Right cardiac atrium (tissue), 5 donors: ENCODE data around the gene TPP2. TPM values are rescaled to one million over a fixed set of nuclear protein-coding genes. Genes with fewer than 3 reads are reported as not detected.

Experiments used
- ATAC-seq, 2 donors: fragments of 200-7000 bp; cut with Tn5 transposase; one replicate each; pipeline versions ENCODE4 v1.8.0 to v1.9.1; 2020; ENCODE audit warnings: moderate library complexity in 2 of 2, mild to moderate bottlenecking in 1 of 2
- DNase-seq, 3 donors: peaks; one replicate each; pipeline ENCODE4 v3.0.0-alpha.2; 2020
- H3K27ac ChIP-seq: one replicate; pipeline ENCODE4 v1.5.1; 2013; ENCODE audit warnings: mild to moderate bottlenecking, low read length, control low read depth, moderate library complexity
- H3K27me3 ChIP-seq: one replicate; pipeline ENCODE4 v1.6.1; 2013; ENCODE audit not compliant: control insufficient read depth, insufficient read depth
- H3K4me1 ChIP-seq: one replicate; pipeline ENCODE4 v1.6.1; 2013; ENCODE audit warnings: low read length; ENCODE audit not compliant: control insufficient read depth, insufficient read depth
- H3K4me3 ChIP-seq: one replicate; pipeline ENCODE4 v1.5.1; 2013; ENCODE audit warnings: low read length, control low read depth
- H3K9me3 ChIP-seq: one replicate; pipeline ENCODE4 v1.6.1; 2013; ENCODE audit warnings: low read length; ENCODE audit not compliant: control insufficient read depth
- WGBS: extraction: QIAGEN DNeasy Blood & Tissue Kit; methylation state at CpG from one replicate; pipeline ENCODE4 v1.1.7; 2013; 5-methylcytosine and 5-hydroxymethylcytosine counted together
- intact Hi-C, 4 donors: fragments of 100-400 bp; cut with DNase I; formaldehyde crosslinking; loops; one replicate each; pipeline versions ENCODE4 v1.11.0 to v1.14.0; 2022 to 2023
- polyA plus RNA-seq: library from polyadenylated mRNA; stranded (reverse); fragments of 200-250 nt; gene quantifications from one replicate; pipeline ENCODE4 v1.2.3, GENCODE V29; 2013
- total RNA-seq, 4 donors: library from RNA; stranded (reverse); fragmentation: NEBNext Ultra II Directional; extraction: Animal tissue kit (Norgen Biotek cat#: 25700); gene quantifications; one replicate each; pipeline ENCODE4 v1.2.1, GENCODE V29; 2021
- donor health status: healthy with polysubstance abuse.
- donor health status: DM: no; HTN: yes; CAD: no.
- donor health status: DM: no; HTN: no; CAD: no.
- donor health status: DM: no; HTN: yes; CAD: no; lungs with severe emphysema.
- donor health status: DM: yes; HTN: yes; CAD: no.

Gene TPP2
- total and polyA plus RNA-seq, 5 donors = 22.4 to 35.1 (median 32.2) TPM

GRCh38 chr13:102626928-102627327, 30.1 kb downstream of the TPP2 start:
- WGBS = 54% methylated on average over 1 of the region's 1 CpG
- no peak for DNase-seq
- Histone ChIP-seq H3K4me1 (no peaks in the 10 kb centered on the region), H3K9me3 (no peaks in the 10 kb centered on the region), H3K4me3 (no peak overlapping the region), H3K27ac (no peak overlapping the region), H3K27me3 (no peaks in the 10 kb centered on the region)
- intact Hi-C loops = no loop called here
- ATAC-seq = no peak

GRCh38 chr13:102628559-102628958, 31.8 kb downstream of the TPP2 start:
- WGBS = 79% methylated on average over 4 of the region's 4 CpGs
- intact Hi-C loops = no loop called here
- no peak for ATAC-seq
- Histone ChIP-seq H3K27me3 (no peaks in the 10 kb centered on the region), H3K4me1 (no peaks in the 10 kb centered on the region), H3K27ac (no peak overlapping the region), H3K9me3 (no peaks in the 10 kb centered on the region), H3K4me3 (no peak overlapping the region)
- no peak for DNase-seq

DNA sequence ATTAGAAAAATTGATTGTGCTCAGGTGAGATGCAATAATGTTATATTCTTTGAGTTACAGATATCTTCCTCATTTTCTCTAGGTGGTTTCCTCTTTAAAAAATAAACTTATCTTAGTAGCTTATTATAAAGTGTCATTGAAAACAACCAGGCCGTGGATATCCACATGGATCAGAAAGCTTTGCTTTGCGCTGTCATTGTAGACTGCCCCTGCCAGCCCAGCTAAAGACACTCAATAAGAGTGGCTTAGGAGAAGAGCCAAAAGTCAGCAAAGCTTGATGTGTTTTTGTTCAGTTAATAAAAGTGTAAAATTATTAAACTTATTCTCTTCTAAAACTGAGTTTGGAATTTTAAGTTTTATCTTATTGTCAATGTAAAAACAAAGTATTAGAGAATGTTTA, 34.4 kb downstream of the TPP2 start:
- Histone ChIP-seq H3K4me3 (no peak overlapping the region), H3K27ac (no peak overlapping the region), H3K27me3 (no peaks in the 10 kb centered on the region), H3K4me1 (no peaks in the 10 kb centered on the region), H3K9me3 (no peaks in the 10 kb centered on the region)
- 75% methylated on average over 2 of the region's 2 CpGs for WGBS
- intact Hi-C loops = no loop called here
- no peak for DNase-seq
- no peak for ATAC-seq

- Histone ChIP-seq H3K27ac (no peak overlapping the region), H3K27me3 (no peaks in the 10 kb centered on the region), H3K4me3 (no peak overlapping the region), H3K9me3 (no peaks in the 10 kb centered on the region), H3K4me1 (peaks cover 2% of the 10 kb centered on the region)
- ATAC-seq (peak in 1 of 2 donors; percentile 73), DNase-seq (no peak)
- intact Hi-C loops = no loop called here
- 63% methylated on average over 3 of the region's 3 CpGs for WGBS
Observed at GRCh38 chr13:102638741-102639140, 42.0 kb downstream of the TPP2 start.

GRCh38 chr13:102642029-102642428, 45.2 kb downstream of the TPP2 start:
- no peak overlapping the region for H3K27ac ChIP-seq
- no peaks in the 10 kb centered on the region for H3K27me3 ChIP-seq
- WGBS = 44% methylated on average over 4 of the region's 4 CpGs
- no peak for ATAC-seq
- intact Hi-C loops = no loop called here
- no peak overlapping the region for H3K4me3 ChIP-seq
- no peaks in the 10 kb centered on the region for H3K9me3 ChIP-seq
- H3K4me1 ChIP-seq = peaks cover 2% of the 10 kb centered on the region
- DNase-seq = no peak

- H3K9me3 ChIP-seq = no peaks in the 10 kb centered on the region
- no peaks in the 10 kb centered on the region for H3K27me3 ChIP-seq
- DNase-seq = peak; percentile 49 to 76 (median 72)
- no peak overlapping the region for H3K4me3 ChIP-seq
- peaks cover 2% of the 10 kb centered on the region for H3K4me1 ChIP-seq
- H3K27ac ChIP-seq = no peak overlapping the region
- peak; percentile 50 to 72 for ATAC-seq
- intact Hi-C loops = no loop called here
- 51% methylated on average over 6 of the region's 6 CpGs for WGBS
Observed at GRCh38 chr13:102642475-102642874, 45.7 kb downstream of the TPP2 start.

DNA sequence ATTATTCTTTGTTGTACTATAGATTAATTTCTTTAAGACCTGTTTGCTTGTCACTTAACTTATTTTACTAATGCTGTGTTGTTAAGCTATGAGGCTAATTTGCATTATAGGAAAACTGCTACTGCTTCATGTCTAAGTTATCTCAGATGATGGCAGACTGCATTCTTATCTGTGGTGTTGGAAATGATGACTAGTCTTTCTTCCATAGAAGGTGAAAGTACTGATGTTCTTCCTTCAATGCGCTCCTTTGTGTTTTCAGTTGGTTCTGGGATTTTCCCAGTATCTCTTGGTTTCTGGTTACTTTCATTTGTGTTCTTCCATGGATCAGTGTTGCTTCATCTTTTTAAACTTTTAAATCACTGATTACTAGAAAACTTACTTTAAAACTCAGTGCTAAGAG, 46.9 kb downstream of the TPP2 start:
- intact Hi-C loops = no loop called here
- Histone ChIP-seq H3K4me1 (peaks cover 2% of the 10 kb centered on the region), H3K27ac (no peak overlapping the region), H3K9me3 (no peaks in the 10 kb centered on the region), H3K27me3 (no peaks in the 10 kb centered on the region), H3K4me3 (no peak overlapping the region)
- 96% methylated on average over 1 of the region's 1 CpG for WGBS
- ATAC-seq (no peak), DNase-seq (no peak)

DNA sequence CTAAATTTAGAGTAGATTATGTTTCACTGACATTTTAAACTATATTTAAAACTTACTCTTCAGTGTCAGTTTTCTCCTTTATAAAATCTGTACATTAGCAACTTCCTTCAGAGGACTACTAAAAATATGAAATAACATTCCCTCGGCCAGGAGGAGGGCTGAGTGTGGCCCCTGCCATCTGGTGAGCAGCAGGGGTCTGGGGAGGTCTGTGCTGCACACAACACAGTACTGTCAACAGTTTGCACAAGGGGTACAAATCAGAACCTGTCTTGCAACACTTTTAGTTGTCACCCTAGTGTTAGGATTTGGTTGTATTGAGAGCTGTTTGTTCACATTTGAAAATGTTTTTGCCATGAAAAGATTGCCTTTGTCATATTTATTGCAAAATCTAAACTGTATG, 48.9 kb downstream of the TPP2 start:
- H3K4me1 ChIP-seq = peaks cover 2% of the 10 kb centered on the region
- H3K4me3 ChIP-seq = no peak overlapping the region
- DNase-seq (no peak), ATAC-seq (no peak)
- 87% methylated on average over 1 of the region's 1 CpG for WGBS
- H3K27ac ChIP-seq = no peak overlapping the region
- intact Hi-C loops = no loop called here
- no peaks in the 10 kb centered on the region for H3K9me3 ChIP-seq
- no peaks in the 10 kb centered on the region for H3K27me3 ChIP-seq

- WGBS = 86% methylated on average over 3 of the region's 3 CpGs
- ATAC-seq (no peak), DNase-seq (no peak)
- Histone ChIP-seq H3K4me3 (no peak overlapping the region), H3K4me1 (no peaks in the 10 kb centered on the region), H3K27ac (no peak overlapping the region), H3K9me3 (no peaks in the 10 kb centered on the region), H3K27me3 (no peaks in the 10 kb centered on the region)
- intact Hi-C loops = no loop called here
Observed at GRCh38 chr13:102648046-102648445, 51.3 kb downstream of the TPP2 start.

DNA sequence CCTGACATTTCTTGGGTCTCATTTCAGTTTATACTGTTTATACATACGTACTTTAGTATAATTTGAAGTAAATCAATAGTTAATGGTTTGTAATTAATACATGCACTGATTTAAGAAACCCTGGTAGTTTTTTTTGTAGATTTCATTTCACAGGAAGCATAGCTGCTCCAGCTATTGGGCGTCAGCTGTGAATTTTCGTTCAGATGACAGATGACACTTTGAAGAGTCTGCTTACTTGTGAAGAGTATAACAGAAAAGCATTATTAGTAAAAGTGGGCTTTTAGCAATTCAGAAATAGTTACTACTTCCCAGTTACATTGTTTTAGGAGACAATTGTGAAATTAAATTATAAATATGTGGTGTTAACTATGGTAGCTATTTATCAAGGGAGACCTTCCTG, 53.7 kb downstream of the TPP2 start:
- no peak for DNase-seq
- intact Hi-C loops = no loop called here
- Histone ChIP-seq H3K4me1 (no peaks in the 10 kb centered on the region), H3K4me3 (no peak overlapping the region), H3K27ac (no peak overlapping the region), H3K27me3 (no peaks in the 10 kb centered on the region), H3K9me3 (no peaks in the 10 kb centered on the region)
- no peak for ATAC-seq
- 91% methylated on average over 3 of the region's 3 CpGs for WGBS

GRCh38 chr13:102651392-102651791, 54.6 kb downstream of the TPP2 start:
- H3K27ac ChIP-seq = no peak overlapping the region
- no peak for DNase-seq
- no peak overlapping the region for H3K4me3 ChIP-seq
- no peak for ATAC-seq
- no peaks in the 10 kb centered on the region for H3K4me1 ChIP-seq
- no peaks in the 10 kb centered on the region for H3K27me3 ChIP-seq
- intact Hi-C loops = no loop called here
- no peaks in the 10 kb centered on the region for H3K9me3 ChIP-seq

DNA sequence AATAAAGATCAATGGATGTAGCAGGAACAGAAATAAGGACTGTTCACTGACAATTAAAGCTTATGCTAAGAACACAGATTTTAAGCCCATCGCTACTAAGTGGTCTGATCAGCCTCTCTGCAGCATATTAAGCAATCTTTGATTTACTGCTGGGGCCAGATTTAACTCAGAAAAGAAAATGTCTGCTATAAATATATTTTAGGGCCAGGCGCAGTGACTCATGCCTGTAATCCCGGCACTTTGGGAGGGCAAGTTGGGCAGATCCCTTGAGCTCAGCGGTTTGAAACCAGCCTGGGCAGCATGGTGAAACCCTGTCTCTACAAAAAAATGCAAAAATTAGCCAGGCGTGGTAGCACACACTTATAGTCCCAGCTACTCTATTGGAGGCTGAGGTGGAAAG, 55.1 kb downstream of the TPP2 start:
- intact Hi-C loops = no loop called here
- H3K4me1 ChIP-seq = no peaks in the 10 kb centered on the region
- ATAC-seq (no peak), DNase-seq (no peak)
- H3K27ac ChIP-seq = no peak overlapping the region
- no peaks in the 10 kb centered on the region for H3K27me3 ChIP-seq
- no peak overlapping the region for H3K4me3 ChIP-seq
- H3K9me3 ChIP-seq = no peaks in the 10 kb centered on the region
- 92% methylated on average over 5 of the region's 5 CpGs for WGBS
